ENCODE measurements around the gene KANK4.

The KANK4 gene

GRCh38 chr1:62306065-62306464 is 13.2 kb downstream of the KANK4 start:
- no peaks in the 10 kb centered on the region for H3K4me1 Mint-ChIP-seq (ENCODE audit: low read depth)
- H3K4me3 Mint-ChIP-seq, result no peak overlapping the region
- peaks cover 1% of the 10 kb centered on the region for H3K27me3 Mint-ChIP-seq
- no peaks in the 10 kb centered on the region for H3K36me3 Mint-ChIP-seq (ENCODE audit: low read depth)
- H3K27ac Mint-ChIP-seq, result no peak overlapping the region
- H3K9me3 Mint-ChIP-seq, result no peaks in the 10 kb centered on the region
- intact Hi-C loops (cut with micrococcal nuclease), result no loop called here

DNA sequence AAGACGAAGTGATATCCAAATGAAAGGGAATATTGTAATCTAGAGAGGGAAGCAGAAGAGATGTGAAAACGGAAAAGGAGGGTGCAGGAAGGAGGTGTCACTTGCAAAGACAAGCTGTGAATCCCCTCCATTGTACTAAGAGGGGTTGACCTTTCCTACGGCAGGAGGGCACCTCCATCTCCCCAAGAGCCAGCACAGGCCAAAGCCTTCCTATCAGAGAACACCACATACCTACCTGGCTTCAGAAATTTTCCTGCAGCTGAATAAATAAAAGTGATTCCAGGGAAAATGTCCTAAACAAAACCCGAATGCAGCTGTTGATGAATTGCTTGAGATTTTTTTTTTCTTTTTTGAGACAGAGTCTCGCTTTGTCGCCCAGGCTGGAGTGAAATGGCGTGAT is 14.3 kb downstream of the KANK4 start:
- H3K4me1 Mint-ChIP-seq (ENCODE audit: low read depth), result no peaks in the 10 kb centered on the region
- H3K27me3 Mint-ChIP-seq, result peaks cover 1% of the 10 kb centered on the region
- intact Hi-C loops (cut with micrococcal nuclease), result no loop called here
- H3K4me3 Mint-ChIP-seq, result no peak overlapping the region
- no peaks in the 10 kb centered on the region for H3K9me3 Mint-ChIP-seq
- H3K36me3 Mint-ChIP-seq (ENCODE audit: low read depth), result no peaks in the 10 kb centered on the region
- H3K27ac Mint-ChIP-seq, result no peak overlapping the region

- H3K36me3 Mint-ChIP-seq (ENCODE audit: low read depth), result no peaks in the 10 kb centered on the region
- peaks cover 1% of the 10 kb centered on the region for H3K27me3 Mint-ChIP-seq
- intact Hi-C loops (cut with micrococcal nuclease), result no loop called here
- no peaks in the 10 kb centered on the region for H3K9me3 Mint-ChIP-seq
- H3K4me3 Mint-ChIP-seq, result no peak overlapping the region
- H3K4me1 Mint-ChIP-seq (ENCODE audit: low read depth), result no peaks in the 10 kb centered on the region
- H3K27ac Mint-ChIP-seq, result no peak overlapping the region
Observed at GRCh38 chr1:62304515-62304914, 14.7 kb downstream of the KANK4 start.

- Mint-ChIP-seq H3K27ac (no peak overlapping the region), H3K27me3 (peaks cover 2% of the 10 kb centered on the region), H3K4me3 (no peak overlapping the region), H3K9me3 (no peaks in the 10 kb centered on the region), H3K4me1 (ENCODE audit: low read depth) (no peaks in the 10 kb centered on the region), H3K36me3 (ENCODE audit: low read depth) (no peaks in the 10 kb centered on the region)
- intact Hi-C loops (cut with micrococcal nuclease), result no loop called here
Observed at GRCh38 chr1:62301726-62302390, 17.4 kb downstream of the KANK4 start.

GRCh38 chr1:62299426-62300200 is 19.6 kb downstream of the KANK4 start:
- H3K36me3 Mint-ChIP-seq (ENCODE audit: low read depth), result no peaks in the 10 kb centered on the region
- intact Hi-C loops (cut with micrococcal nuclease), result loop anchor here (10.0 kb wide), 1 partner anchor 105 kb away; no protein-coding TSS in a partner anchor
- no peak overlapping the region for H3K4me3 Mint-ChIP-seq
- H3K9me3 Mint-ChIP-seq, result no peaks in the 10 kb centered on the region
- H3K27ac Mint-ChIP-seq, result no peak overlapping the region
- H3K4me1 Mint-ChIP-seq (ENCODE audit: low read depth), result peaks cover 11% of the 10 kb centered on the region
- H3K27me3 Mint-ChIP-seq, result peaks cover 2% of the 10 kb centered on the region

GRCh38 chr1:62295921-62296491 is 23.2 kb downstream of the KANK4 start:
- no peak overlapping the region for H3K4me3 Mint-ChIP-seq
- peaks cover 6% of the 10 kb centered on the region for H3K27me3 Mint-ChIP-seq
- no peaks in the 10 kb centered on the region for H3K9me3 Mint-ChIP-seq
- H3K36me3 Mint-ChIP-seq (ENCODE audit: low read depth), result no peaks in the 10 kb centered on the region
- no peak overlapping the region for H3K27ac Mint-ChIP-seq
- intact Hi-C loops (cut with micrococcal nuclease), result loop anchor here (10.0 kb wide), 1 partner anchor 109 kb away; no protein-coding TSS in a partner anchor
- H3K4me1 Mint-ChIP-seq (ENCODE audit: low read depth), result peaks cover 18% of the 10 kb centered on the region

DNA sequence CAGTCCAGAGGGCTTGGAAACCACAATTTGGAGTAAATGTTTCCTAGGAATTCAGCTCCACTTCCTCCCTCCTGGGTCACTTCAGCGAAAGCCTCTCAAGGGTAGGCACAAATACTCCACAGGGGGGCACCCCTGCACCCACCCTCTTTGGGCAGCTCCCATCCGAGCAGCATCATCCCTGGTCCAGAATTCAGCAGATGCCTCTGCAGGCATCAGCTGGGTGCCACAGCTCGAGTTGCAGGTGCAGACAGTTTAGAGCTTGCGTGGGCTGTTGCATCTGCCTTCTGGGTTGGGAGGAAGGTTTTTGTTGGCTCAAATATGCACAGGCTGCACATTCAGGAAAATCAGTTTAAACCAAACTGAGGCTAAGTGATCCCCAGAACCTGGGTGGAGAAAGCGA is 25.0 kb downstream of the KANK4 start:
- peaks cover 18% of the 10 kb centered on the region for H3K4me1 Mint-ChIP-seq (ENCODE audit: low read depth)
- no peak overlapping the region for H3K27ac Mint-ChIP-seq
- no peak overlapping the region for H3K4me3 Mint-ChIP-seq
- H3K27me3 Mint-ChIP-seq, result peaks cover 6% of the 10 kb centered on the region
- H3K36me3 Mint-ChIP-seq (ENCODE audit: low read depth), result no peaks in the 10 kb centered on the region
- intact Hi-C loops (cut with micrococcal nuclease), result loop anchor here (10.0 kb wide), 1 partner anchor 111 kb away; no protein-coding TSS in a partner anchor
- no peaks in the 10 kb centered on the region for H3K9me3 Mint-ChIP-seq

DNA sequence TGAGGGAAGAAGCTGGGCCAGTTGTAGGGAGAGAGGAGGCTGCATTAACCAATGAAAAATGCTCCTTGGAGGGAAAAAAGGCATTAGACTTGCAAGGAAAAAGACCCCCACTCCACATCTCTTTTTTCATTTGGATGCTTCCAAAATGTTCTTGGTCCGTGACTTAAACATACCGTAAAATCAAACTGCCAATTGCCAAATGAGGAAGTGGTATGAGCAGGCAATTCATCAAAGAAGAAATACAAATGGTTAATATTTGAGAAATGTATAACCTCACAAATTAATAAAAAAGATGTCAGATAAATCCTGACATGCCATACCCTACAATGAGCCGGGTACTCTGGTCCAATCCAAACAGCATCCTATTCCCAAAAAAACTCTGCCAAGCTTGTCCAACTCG is 30.6 kb downstream of the KANK4 start:
- Mint-ChIP-seq H3K9me3 (no peaks in the 10 kb centered on the region), H3K36me3 (ENCODE audit: low read depth) (no peaks in the 10 kb centered on the region), H3K27me3 (peaks cover 17% of the 10 kb centered on the region), H3K4me3 (no peak overlapping the region), H3K27ac (no peak overlapping the region), H3K4me1 (ENCODE audit: low read depth) (peaks cover 7% of the 10 kb centered on the region)
- intact Hi-C loops (cut with micrococcal nuclease), result no loop called here

- Mint-ChIP-seq H3K27me3 (peaks cover 17% of the 10 kb centered on the region), H3K4me1 (ENCODE audit: low read depth) (peaks cover 7% of the 10 kb centered on the region), H3K27ac (no peak overlapping the region), H3K4me3 (no peak overlapping the region), H3K36me3 (ENCODE audit: low read depth) (no peaks in the 10 kb centered on the region), H3K9me3 (no peaks in the 10 kb centered on the region)
- intact Hi-C loops (cut with micrococcal nuclease), result no loop called here
Observed at GRCh38 chr1:62288224-62288623, 31.0 kb downstream of the KANK4 start.

DNA sequence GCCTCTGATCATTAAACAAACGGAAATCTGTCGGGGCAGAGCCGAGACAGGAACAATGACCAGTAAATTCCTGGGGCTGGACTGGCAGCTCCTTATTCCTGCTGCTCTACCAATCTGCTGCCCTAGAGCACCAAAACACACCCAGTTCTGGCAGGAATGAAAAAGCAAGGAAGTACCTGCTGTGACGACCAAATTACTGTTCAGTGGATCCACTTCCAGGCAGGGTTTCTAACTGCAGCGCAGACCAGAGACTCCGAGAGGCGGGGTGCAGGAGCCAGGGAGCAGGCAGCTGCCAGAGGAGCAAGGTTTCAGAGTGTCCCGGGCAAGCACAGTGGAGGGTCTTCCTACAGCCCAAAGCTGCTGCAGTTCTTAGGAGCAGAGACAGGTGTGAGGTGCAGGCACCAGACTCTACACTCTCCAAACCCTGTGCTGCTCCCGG is 32.4 kb downstream of the KANK4 start:
- Mint-ChIP-seq H3K4me3 (no peak overlapping the region), H3K27me3 (peaks cover 17% of the 10 kb centered on the region), H3K36me3 (ENCODE audit: low read depth) (no peaks in the 10 kb centered on the region), H3K27ac (no peak overlapping the region), H3K9me3 (no peaks in the 10 kb centered on the region), H3K4me1 (ENCODE audit: low read depth) (peaks cover 7% of the 10 kb centered on the region)
- intact Hi-C loops (cut with micrococcal nuclease), result no loop called here

- Mint-ChIP-seq H3K27me3 (peaks cover 17% of the 10 kb centered on the region), H3K27ac (no peak overlapping the region), H3K4me1 (ENCODE audit: low read depth) (peaks cover 7% of the 10 kb centered on the region), H3K9me3 (no peaks in the 10 kb centered on the region), H3K36me3 (ENCODE audit: low read depth) (no peaks in the 10 kb centered on the region), H3K4me3 (no peak overlapping the region)
- intact Hi-C loops (cut with micrococcal nuclease), result no loop called here
Observed at GRCh38 chr1:62285984-62286785, 33.0 kb downstream of the KANK4 start.

DNA sequence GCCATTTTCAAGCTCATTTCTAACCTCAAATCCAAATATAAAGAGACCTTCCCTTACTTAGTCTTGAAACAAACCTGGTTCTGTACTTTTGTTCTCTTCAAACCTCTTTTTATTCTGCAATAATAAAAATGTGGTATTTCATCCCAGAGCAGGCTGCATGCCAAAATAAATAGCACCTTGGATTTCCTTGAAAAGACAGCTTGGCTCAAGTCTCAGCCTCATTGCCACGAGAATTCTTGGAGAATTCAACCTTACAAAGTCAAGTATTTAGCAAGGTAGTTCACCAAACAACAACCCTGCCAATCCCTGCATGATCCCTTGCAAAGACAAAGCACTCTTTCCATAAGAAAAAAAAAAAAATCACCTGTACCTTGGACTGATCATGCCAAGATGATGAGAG is 33.8 kb downstream of the KANK4 start:
- H3K27ac Mint-ChIP-seq, result no peak overlapping the region

DNA sequence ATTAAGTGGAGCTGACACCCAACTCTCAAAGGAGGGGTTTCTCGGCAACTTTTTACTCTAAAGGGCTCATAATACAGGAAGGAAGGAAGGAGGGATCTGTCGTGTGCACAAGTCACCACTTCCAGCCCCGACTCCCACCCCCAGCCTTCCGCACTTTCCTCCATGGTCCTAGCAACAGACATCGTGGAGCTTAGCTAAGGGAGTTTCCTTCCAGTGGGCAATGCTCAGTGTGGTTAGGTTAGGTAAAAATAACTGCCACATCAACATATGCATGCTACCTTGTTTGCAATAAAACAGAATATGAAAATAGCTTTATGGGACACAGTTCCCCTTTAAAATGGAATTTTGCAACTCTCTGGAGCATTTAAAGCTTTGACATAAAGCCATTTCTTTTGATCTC is 35.2 kb downstream of the KANK4 start:
- no peaks in the 10 kb centered on the region for H3K9me3 Mint-ChIP-seq
- no peak overlapping the region for H3K27ac Mint-ChIP-seq
- no peak overlapping the region for H3K4me3 Mint-ChIP-seq
- no peaks in the 10 kb centered on the region for H3K36me3 Mint-ChIP-seq (ENCODE audit: low read depth)
- H3K4me1 Mint-ChIP-seq (ENCODE audit: low read depth), result peaks cover 7% of the 10 kb centered on the region
- intact Hi-C loops (cut with micrococcal nuclease), result no loop called here
- H3K27me3 Mint-ChIP-seq, result peaks cover 17% of the 10 kb centered on the region

More for the DNA sequence above, 33.8 kb downstream of the KANK4 start:
- Mint-ChIP-seq H3K4me3 (no peak overlapping the region), H3K36me3 (ENCODE audit: low read depth) (no peaks in the 10 kb centered on the region), H3K9me3 (no peaks in the 10 kb centered on the region), H3K27me3 (peaks cover 17% of the 10 kb centered on the region), H3K4me1 (ENCODE audit: low read depth) (peaks cover 7% of the 10 kb centered on the region)
- intact Hi-C loops (cut with micrococcal nuclease), result no loop called here

Data from dendritic cell treated with granulocyte-macrophage colony-stimulating factor and Interleukin-4, amounts not matched to agents 40 ng/mL and 50 ng/mL, for 4 days (primary cell).